OCI-LY1 (cell line): ENCODE results near the gene FGD3.

Source experiments
- EZH2 ChIP-seq: fragments of 200-600 bp; sonication (generic), shearing (Covaris generic); IDR thresholded peaks from 2 replicates; pipeline ENCODE4 v1.8.0; 2017; ENCODE audit warnings: borderline replicate concordance, mixed run types, mild to moderate bottlenecking, antibody characterized with exemption, low read length, moderate library complexity, mixed read lengths
- TF ChIP-seq, protein P1 (sequence below): fragments of 200-600 bp; sonication (generic), shearing (Covaris generic); IDR thresholded peaks from 2 replicates; pipeline ENCODE4 v1.5.1; 2017; ENCODE audit warnings: mild to moderate bottlenecking, antibody characterized with exemption, low read length, moderate library complexity, mixed read lengths

GRCh38 chr9:92974161-92974661 is 26.9 kb downstream of the FGD3 start:
- no peak for TF ChIP-seq EZH2
- TF ChIP-seq, protein P1, sequence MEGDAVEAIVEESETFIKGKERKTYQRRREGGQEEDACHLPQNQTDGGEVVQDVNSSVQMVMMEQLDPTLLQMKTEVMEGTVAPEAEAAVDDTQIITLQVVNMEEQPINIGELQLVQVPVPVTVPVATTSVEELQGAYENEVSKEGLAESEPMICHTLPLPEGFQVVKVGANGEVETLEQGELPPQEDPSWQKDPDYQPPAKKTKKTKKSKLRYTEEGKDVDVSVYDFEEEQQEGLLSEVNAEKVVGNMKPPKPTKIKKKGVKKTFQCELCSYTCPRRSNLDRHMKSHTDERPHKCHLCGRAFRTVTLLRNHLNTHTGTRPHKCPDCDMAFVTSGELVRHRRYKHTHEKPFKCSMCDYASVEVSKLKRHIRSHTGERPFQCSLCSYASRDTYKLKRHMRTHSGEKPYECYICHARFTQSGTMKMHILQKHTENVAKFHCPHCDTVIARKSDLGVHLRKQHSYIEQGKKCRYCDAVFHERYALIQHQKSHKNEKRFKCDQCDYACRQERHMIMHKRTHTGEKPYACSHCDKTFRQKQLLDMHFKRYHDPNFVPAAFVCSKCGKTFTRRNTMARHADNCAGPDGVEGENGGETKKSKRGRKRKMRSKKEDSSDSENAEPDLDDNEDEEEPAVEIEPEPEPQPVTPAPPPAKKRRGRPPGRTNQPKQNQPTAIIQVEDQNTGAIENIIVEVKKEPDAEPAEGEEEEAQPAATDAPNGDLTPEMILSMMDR = no peak
